Duodenal mucosa (tissue), 2 donors: Measurements from ENCODE around the gene GCK.

Experiments used
- H3K27ac ChIP-seq: one replicate; pipeline ENCODE4 v1.7.0; 2013; ENCODE audit warnings: low read depth, low read length
- H3K27me3 ChIP-seq, 2 donors: one replicate each; pipeline ENCODE4 v1.7.0; 2013; ENCODE audit warnings: low read length in 2 of 2, control low read depth in 1 of 2; ENCODE audit not compliant: insufficient read depth in 2 of 2, control insufficient read depth in 1 of 2
- H3K36me3 ChIP-seq, 2 donors: one replicate each; pipeline ENCODE4 v1.7.0; 2013; ENCODE audit warnings: low read length in 2 of 2, control low read depth in 1 of 2; ENCODE audit not compliant: insufficient read depth in 2 of 2, control insufficient read depth in 1 of 2
- H3K4me1 ChIP-seq, 2 donors: one replicate each; pipeline ENCODE4 v1.7.0; 2013; ENCODE audit warnings: low read length in 2 of 2, control low read depth in 1 of 2; ENCODE audit not compliant: insufficient read depth in 2 of 2, control insufficient read depth in 1 of 2
- H3K4me3 ChIP-seq, 2 donors: one replicate each; pipeline ENCODE4 v1.7.0; 2013; ENCODE audit warnings: low read length in 2 of 2, low read depth in 1 of 2
- H3K9ac ChIP-seq, 2 donors: one replicate each; pipeline ENCODE4 v1.7.0; 2013; ENCODE audit warnings: low read length in 2 of 2, low read depth in 1 of 2
- H3K9me3 ChIP-seq, 2 donors: one replicate each; pipeline ENCODE4 v1.7.0; 2013; ENCODE audit warnings: low read length in 2 of 2, control low read depth in 1 of 2; ENCODE audit not compliant: control insufficient read depth in 1 of 2

The GCK gene

DNA sequence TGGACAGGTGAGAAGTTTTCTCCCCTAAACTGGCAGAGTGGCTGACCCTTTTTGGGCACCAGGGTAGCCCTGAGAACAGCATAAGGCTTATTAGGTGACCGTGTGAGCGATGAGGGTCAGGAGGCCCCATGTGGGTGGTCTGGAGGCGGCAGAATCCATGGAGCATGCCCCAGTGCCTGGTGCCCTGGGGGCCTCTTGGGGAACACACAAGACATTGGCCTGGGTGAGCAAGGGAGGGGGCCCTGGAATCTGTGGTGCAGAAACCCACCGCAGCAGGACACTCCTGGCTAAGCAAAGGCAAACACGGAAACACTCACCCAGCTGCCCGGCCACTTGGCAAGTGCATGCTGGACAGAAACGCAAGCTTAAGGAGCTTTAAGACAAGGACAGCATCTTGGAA lies 41.0 kb upstream of the GCK start:
- Histone ChIP-seq H3K36me3 (no peaks in the 10 kb centered on the region), H3K4me3 (no peak overlapping the region), H3K4me1 (no peaks in the 10 kb centered on the region), H3K9ac (no peak overlapping the region), H3K27me3 (peaks cover 0 to 5% of the 10 kb centered on the region in 2 donors), H3K27ac (no peak overlapping the region), H3K9me3 (no peaks in the 10 kb centered on the region)

- Histone ChIP-seq H3K27me3 (peaks cover 0 to 5% of the 10 kb centered on the region in 2 donors), H3K36me3 (no peaks in the 10 kb centered on the region), H3K27ac (no peak overlapping the region), H3K9me3 (no peaks in the 10 kb centered on the region), H3K4me1 (no peaks in the 10 kb centered on the region), H3K9ac (no peak overlapping the region), H3K4me3 (no peak overlapping the region)
These were observed 40.4 kb upstream of the GCK start for GRCh38 chr7:44229546-44230105.

DNA sequence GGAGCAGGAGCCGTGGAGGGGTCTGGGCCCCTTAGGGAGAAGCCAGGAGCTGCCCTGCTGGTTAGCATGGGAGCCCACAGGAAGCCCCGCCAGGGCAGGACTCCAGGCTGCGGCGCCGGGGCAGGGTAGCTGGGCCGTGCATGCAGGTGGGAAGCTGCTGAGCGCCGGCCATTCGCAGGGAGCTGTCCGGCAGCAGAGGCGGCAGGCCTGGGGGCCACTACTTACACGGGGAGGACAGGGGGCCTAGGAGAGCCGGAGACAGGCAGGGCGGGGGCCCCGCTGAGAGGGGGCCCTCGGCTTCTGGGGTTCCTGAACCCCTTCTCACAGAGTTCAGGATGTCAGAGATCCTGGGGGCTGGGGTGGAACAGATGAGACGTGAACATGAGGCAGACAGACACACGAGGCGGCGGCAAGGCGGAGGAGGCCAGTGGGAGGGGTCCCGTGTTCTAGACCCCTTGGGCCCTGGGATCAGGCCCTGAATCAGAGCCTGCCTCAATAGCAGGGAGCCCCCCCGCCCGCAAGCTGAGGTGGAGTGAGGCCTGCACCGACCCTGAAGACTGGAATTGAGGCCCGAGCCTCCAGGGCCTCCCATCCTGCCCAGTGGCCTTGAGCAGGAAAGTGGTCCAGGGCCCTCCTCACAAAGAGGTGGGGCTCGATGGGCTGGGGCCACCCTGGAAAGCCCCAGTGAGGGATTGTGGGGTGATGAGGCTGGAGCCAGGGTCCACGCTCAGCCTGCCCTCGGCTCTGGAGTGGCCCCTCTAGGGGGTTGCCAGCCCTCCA lies 39.5 kb upstream of the GCK start:
- no peaks in the 10 kb centered on the region for H3K36me3 ChIP-seq
- no peaks in the 10 kb centered on the region for H3K4me1 ChIP-seq
- H3K27ac ChIP-seq: no peak overlapping the region
- H3K9ac ChIP-seq: no peak overlapping the region
- no peak overlapping the region for H3K4me3 ChIP-seq
- peaks cover 0 to 5% of the 10 kb centered on the region in 2 donors for H3K27me3 ChIP-seq
- H3K9me3 ChIP-seq: no peaks in the 10 kb centered on the region

DNA sequence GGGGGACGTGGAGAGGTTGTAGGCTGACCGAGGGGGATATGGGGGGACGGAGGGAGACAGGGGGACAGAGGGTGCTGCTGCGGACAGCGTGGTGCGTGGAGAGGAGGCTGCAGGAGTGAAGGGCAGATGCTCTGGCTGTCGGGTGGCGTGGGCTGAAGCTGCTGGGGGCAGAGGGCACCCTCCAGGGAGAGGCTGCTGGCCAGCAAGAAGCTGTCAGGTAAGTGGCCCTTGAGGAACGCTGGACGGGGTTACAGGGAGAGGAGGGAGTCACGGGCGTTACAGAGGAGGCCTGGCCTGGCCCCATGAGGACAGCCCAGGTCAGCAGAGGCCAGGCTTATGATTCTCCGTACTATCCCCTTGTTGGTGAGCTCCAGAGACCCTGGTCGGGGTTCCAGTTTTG lies 38.7 kb upstream of the GCK start:
- Histone ChIP-seq H3K4me1 (no peaks in the 10 kb centered on the region), H3K27ac (no peak overlapping the region), H3K36me3 (no peaks in the 10 kb centered on the region), H3K4me3 (no peak overlapping the region), H3K27me3 (peaks cover 0 to 5% of the 10 kb centered on the region in 2 donors), H3K9me3 (no peaks in the 10 kb centered on the region), H3K9ac (no peak overlapping the region)

DNA sequence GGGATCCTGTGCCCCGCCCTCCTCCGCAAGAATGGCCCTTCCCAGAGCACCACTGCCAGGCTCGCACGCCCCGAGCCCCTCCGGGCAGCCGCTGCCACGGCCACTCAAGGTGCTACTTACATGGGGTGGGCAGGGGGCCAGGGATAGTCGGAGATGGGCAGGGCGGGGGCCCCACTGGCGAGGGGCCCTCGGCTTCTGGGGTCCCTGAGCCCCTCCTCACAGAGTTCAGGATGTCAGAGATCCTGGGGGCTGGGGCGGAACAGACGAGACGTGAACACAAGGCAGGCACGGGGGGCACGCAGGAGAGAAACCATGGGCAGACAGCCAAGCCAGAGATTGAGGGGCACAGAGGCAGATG lies 37.1 kb upstream of the GCK start:
- no peak overlapping the region for H3K9ac ChIP-seq
- H3K9me3 ChIP-seq: no peaks in the 10 kb centered on the region
- no peaks in the 10 kb centered on the region for H3K4me1 ChIP-seq
- H3K36me3 ChIP-seq: no peaks in the 10 kb centered on the region
- H3K4me3 ChIP-seq: no peak overlapping the region
- H3K27ac ChIP-seq: no peak overlapping the region
- peaks cover 0 to 5% of the 10 kb centered on the region in 2 donors for H3K27me3 ChIP-seq

GRCh38 chr7:44225566-44226395 lies 36.5 kb upstream of the GCK start:
- no peak overlapping the region for H3K4me3 ChIP-seq

DNA sequence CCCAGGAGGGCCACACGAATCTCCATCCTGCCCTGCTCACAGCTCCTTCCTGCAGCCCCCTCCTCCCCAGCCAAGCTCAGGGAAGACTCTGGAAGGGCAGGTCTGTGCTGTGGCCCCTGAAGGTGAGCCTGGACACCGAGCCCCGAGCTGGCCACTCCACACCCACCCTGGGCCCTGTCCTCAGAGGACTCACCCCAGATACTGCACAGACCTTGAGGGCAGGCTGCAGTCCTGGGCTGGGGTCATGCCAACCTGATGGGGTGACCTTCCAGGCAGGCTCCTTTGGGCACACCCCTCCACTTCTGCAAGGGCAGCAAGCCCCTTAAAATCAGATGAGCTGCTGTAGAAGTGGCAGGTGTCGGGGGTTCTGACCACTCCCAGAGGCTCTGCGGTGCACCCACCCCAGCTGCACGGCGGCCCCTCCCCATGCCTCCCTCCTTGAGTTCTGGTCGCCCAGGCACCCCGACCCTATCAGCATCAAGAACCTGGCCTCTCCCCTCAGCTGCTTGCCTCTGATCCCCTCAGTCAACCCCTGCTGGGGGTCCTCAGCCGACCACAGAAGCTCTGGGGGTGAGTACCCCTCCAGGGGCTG lies 35.8 kb upstream of the GCK start:
- H3K9ac ChIP-seq: no peak overlapping the region
- H3K4me1 ChIP-seq: no peaks in the 10 kb centered on the region
- peaks cover 0 to 5% of the 10 kb centered on the region in 2 donors for H3K27me3 ChIP-seq
- no peaks in the 10 kb centered on the region for H3K9me3 ChIP-seq
- H3K4me3 ChIP-seq: no peak overlapping the region
- no peaks in the 10 kb centered on the region for H3K36me3 ChIP-seq
- no peak overlapping the region for H3K27ac ChIP-seq

More at GRCh38 chr7:44225566-44226395, 36.5 kb upstream of the GCK start:
- Histone ChIP-seq H3K9ac (no peak overlapping the region), H3K27ac (no peak overlapping the region), H3K4me1 (no peaks in the 10 kb centered on the region), H3K9me3 (no peaks in the 10 kb centered on the region), H3K27me3 (peaks cover 0 to 5% of the 10 kb centered on the region in 2 donors), H3K36me3 (no peaks in the 10 kb centered on the region)

GRCh38 chr7:44224080-44224973 lies 35.1 kb upstream of the GCK start:
- Histone ChIP-seq H3K9me3 (no peaks in the 10 kb centered on the region), H3K36me3 (no peaks in the 10 kb centered on the region), H3K4me3 (no peak overlapping the region), H3K27ac (no peak overlapping the region), H3K9ac (no peak overlapping the region), H3K27me3 (peaks cover 0 to 5% of the 10 kb centered on the region in 2 donors), H3K4me1 (no peaks in the 10 kb centered on the region)

DNA sequence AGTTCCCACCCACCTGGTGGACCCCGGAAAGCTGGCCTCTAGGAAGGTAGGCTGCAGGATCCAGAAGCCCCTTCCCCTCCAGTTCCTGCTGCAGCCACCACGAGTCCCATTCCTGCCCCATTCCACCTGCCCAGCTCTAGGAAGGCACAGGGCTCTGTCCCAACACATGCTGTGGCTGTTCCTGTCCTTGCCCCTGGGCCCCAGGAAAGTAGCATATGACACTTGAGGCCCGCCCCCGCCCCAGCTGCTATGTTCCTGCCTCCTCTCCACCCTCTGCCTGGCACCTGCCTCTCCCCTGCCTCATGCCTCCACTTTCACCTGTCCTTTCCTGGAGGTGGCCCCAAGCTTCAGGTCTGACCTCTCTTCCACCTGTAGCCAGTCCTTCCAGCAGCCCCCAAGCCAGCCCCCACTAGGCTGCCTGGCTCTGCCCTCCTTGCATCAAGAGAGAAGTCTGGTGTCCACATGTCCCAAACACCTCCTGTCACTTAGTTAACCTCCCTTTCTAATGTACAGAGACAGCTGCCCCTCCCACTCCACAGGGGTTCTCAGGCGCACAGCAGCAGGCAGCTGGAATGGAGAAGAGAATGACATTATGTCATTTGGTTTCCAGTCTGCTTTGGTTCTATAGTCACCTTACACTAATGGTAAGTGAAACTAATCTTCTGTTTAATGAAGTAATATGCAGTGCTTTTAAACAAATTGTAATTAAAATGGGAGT lies 34.3 kb upstream of the GCK start:
- H3K4me1 ChIP-seq: no peaks in the 10 kb centered on the region
- no peaks in the 10 kb centered on the region for H3K9me3 ChIP-seq
- no peak overlapping the region for H3K9ac ChIP-seq
- no peak overlapping the region for H3K27ac ChIP-seq
- H3K4me3 ChIP-seq: no peak overlapping the region
- H3K27me3 ChIP-seq: peaks cover 0 to 5% of the 10 kb centered on the region in 2 donors
- H3K36me3 ChIP-seq: no peaks in the 10 kb centered on the region
